Small intestine (tissue), 7 donors: ENCODE data around the gene CDH7. TPM values are rescaled to one million over a fixed set of nuclear protein-coding genes. Genes with fewer than 3 reads are reported as not detected.

ENCODE experiments used
- DNase-seq, 2 donors: peaks; one replicate each; pipeline versions ENCODE4 v3.0.0 to v3.0.0-alpha.2; 2013
- FAIRE-seq: peaks from 2 replicates; lab custom pipeline; 2012; peaks lifted over from hg19 to GRCh38; lab: Jason Lieb, UNC
- H3K27ac ChIP-seq, 3 donors: one replicate each; pipeline ENCODE4 v1.5.1; 2013; ENCODE audit warnings: low read length in 2 of 3, mild to moderate bottlenecking in 2 of 3, control low read depth in 1 of 3, inconsistent platforms in 1 of 3, low read depth in 1 of 3, moderate library complexity in 1 of 3
- H3K27me3 ChIP-seq, 3 donors: one replicate each; pipeline ENCODE4 v1.6.1; 2013; ENCODE audit warnings: low read length in 3 of 3, inconsistent platforms in 1 of 3; ENCODE audit not compliant: control insufficient read depth in 3 of 3, insufficient read depth in 3 of 3
- H3K36me3 ChIP-seq, 3 donors: one replicate each; pipeline ENCODE4 v1.6.1; 2013; ENCODE audit warnings: low read length in 3 of 3, inconsistent platforms in 1 of 3, low read depth in 1 of 3, mild to moderate bottlenecking in 1 of 3, moderate library complexity in 1 of 3; ENCODE audit not compliant: control insufficient read depth in 3 of 3, insufficient read depth in 2 of 3
- H3K4me1 ChIP-seq, 3 donors: one replicate each; pipeline ENCODE4 v1.6.1; 2013; ENCODE audit warnings: low read length in 2 of 3, inconsistent platforms in 1 of 3, low read depth in 1 of 3, mild to moderate bottlenecking in 1 of 3, moderate library complexity in 1 of 3; ENCODE audit not compliant: control insufficient read depth in 3 of 3, insufficient read depth in 2 of 3
- H3K4me3 ChIP-seq, 3 donors: one replicate each; pipeline ENCODE4 v1.5.1; 2013; ENCODE audit warnings: low read length in 3 of 3, control low read depth in 1 of 3, inconsistent platforms in 1 of 3, low read depth in 1 of 3, mild to moderate bottlenecking in 1 of 3, moderate library complexity in 1 of 3
- H3K9me3 ChIP-seq, 2 donors: one replicate each; pipeline ENCODE4 v1.6.1; 2013; ENCODE audit warnings: low read depth in 1 of 2, low read length in 1 of 2; ENCODE audit not compliant: control insufficient read depth in 2 of 2, insufficient read depth in 1 of 2
- WGBS, 3 donors: extraction: QIAGEN DNeasy Blood & Tissue Kit; methylation state at CpG; one replicate each; pipeline ENCODE4 v1.1.7; 2013; 5-methylcytosine and 5-hydroxymethylcytosine counted together
- polyA plus RNA-seq, 4 donors: library from polyadenylated mRNA; stranded (reverse) in 3 of 4; unstranded in 1 of 4; fragments of 200-250 nt in 3 of 4; fragments of 120-200 nt in 1 of 4; gene quantifications; one replicate each; pipeline versions ENCODE4 v1.2.1 to v1.2.3, GENCODE V29; 2013
- donor health status: healthy with polysubstance abuse.
- donor health status: control.
- donor health status: control.
- donor health status: Bipolar disorder and iron deficiency.
- donor health status: healthy.

The CDH7 gene
- polyA plus RNA-seq, 4 donors, result 0.01 to 0.27 TPM; not detected in 2

- Histone ChIP-seq H3K36me3 (no peaks in the 10 kb centered on the region), H3K27ac (no peak overlapping the region), H3K4me1 (no peaks in the 10 kb centered on the region), H3K27me3 (no peaks in the 10 kb centered on the region), H3K4me3 (no peak overlapping the region), H3K9me3 (no peaks in the 10 kb centered on the region)
- DNase-seq (no peak), FAIRE-seq (no peak)
- WGBS, 3 donors, result 94 to 98% (median 97%) methylated on average over 1 of the region's 1 CpG
These were observed 76.6 kb downstream of the CDH7 start for GRCh38 chr18:65827444-65827843.

GRCh38 chr18:65835881-65836280 is 85.1 kb downstream of the CDH7 start:
- FAIRE-seq, result no peak
- WGBS, 3 donors, result 68 to 80% (median 75%) methylated on average over 4 of the region's 4 CpGs
- Histone ChIP-seq H3K4me1 (no peaks in the 10 kb centered on the region), H3K4me3 (no peak overlapping the region), H3K36me3 (no peaks in the 10 kb centered on the region), H3K9me3 (no peaks in the 10 kb centered on the region), H3K27ac (no peak overlapping the region), H3K27me3 (no peaks in the 10 kb centered on the region)
- DNase-seq, result no peak

GRCh38 chr18:65846107-65846506 is 95.3 kb downstream of the CDH7 start:
- 22 to 63% (median 39%) methylated on average over 2 of the region's 2 CpGs for WGBS, 3 donors
- H3K36me3 ChIP-seq, result no peaks in the 10 kb centered on the region
- no peaks in the 10 kb centered on the region for H3K4me1 ChIP-seq
- DNase-seq, result no peak
- H3K27me3 ChIP-seq, result no peaks in the 10 kb centered on the region
- FAIRE-seq, result no peak
- H3K4me3 ChIP-seq, result no peak overlapping the region
- no peak overlapping the region for H3K27ac ChIP-seq
- H3K9me3 ChIP-seq, result no peaks in the 10 kb centered on the region

- WGBS, 3 donors, result 81 to 95% (median 94%) methylated on average over 3 of the region's 3 CpGs
- no peak overlapping the region for H3K27ac ChIP-seq
- FAIRE-seq (no peak), DNase-seq (no peak)
- no peaks in the 10 kb centered on the region for H3K36me3 ChIP-seq
- H3K9me3 ChIP-seq, result no peaks in the 10 kb centered on the region
- H3K4me3 ChIP-seq, result no peak overlapping the region
- no peaks in the 10 kb centered on the region for H3K27me3 ChIP-seq
- H3K4me1 ChIP-seq, result no peaks in the 10 kb centered on the region
These were observed 101.5 kb downstream of the CDH7 start for GRCh38 chr18:65852273-65852672.

GRCh38 chr18:65859075-65859474 is 108.3 kb downstream of the CDH7 start:
- Histone ChIP-seq H3K4me1 (no peaks in the 10 kb centered on the region), H3K27me3 (no peaks in the 10 kb centered on the region), H3K27ac (no peak overlapping the region), H3K9me3 (no peaks in the 10 kb centered on the region), H3K4me3 (no peak overlapping the region), H3K36me3 (no peaks in the 10 kb centered on the region)
- FAIRE-seq, result no peak
- peak; percentile 10 to 49 for DNase-seq
- WGBS, 3 donors, result 3 to 45% (median 14%) methylated on average over 3 of the region's 3 CpGs

- no peaks in the 10 kb centered on the region for H3K27me3 ChIP-seq
- 46 to 82% (median 59%) methylated on average over 3 of the region's 3 CpGs for WGBS, 3 donors
- DNase-seq (no peak), FAIRE-seq (no peak)
- H3K27ac ChIP-seq, result no peak overlapping the region
- no peaks in the 10 kb centered on the region for H3K36me3 ChIP-seq
- H3K4me1 ChIP-seq, result no peaks in the 10 kb centered on the region
- no peaks in the 10 kb centered on the region for H3K9me3 ChIP-seq
- H3K4me3 ChIP-seq, result no peak overlapping the region
These were observed 118.7 kb downstream of the CDH7 start for GRCh38 chr18:65869527-65869926.

GRCh38 chr18:65876310-65876709 is 125.5 kb downstream of the CDH7 start:
- Histone ChIP-seq H3K36me3 (no peaks in the 10 kb centered on the region), H3K4me3 (no peak overlapping the region), H3K9me3 (no peaks in the 10 kb centered on the region), H3K4me1 (no peaks in the 10 kb centered on the region), H3K27me3 (no peaks in the 10 kb centered on the region), H3K27ac (no peak overlapping the region)
- 63 to 78% (median 72%) methylated on average over 3 of the region's 3 CpGs for WGBS, 3 donors
- no peak for DNase-seq
- FAIRE-seq, result no peak

- Histone ChIP-seq H3K27ac (no peak overlapping the region), H3K4me3 (no peak overlapping the region), H3K9me3 (no peaks in the 10 kb centered on the region), H3K36me3 (no peaks in the 10 kb centered on the region), H3K27me3 (no peaks in the 10 kb centered on the region), H3K4me1 (no peaks in the 10 kb centered on the region)
- no peak for DNase-seq
- no peak for FAIRE-seq
- 88 to 96% (median 94%) methylated on average over 3 of the region's 3 CpGs for WGBS, 3 donors
These were observed 146.5 kb downstream of the CDH7 start for GRCh38 chr18:65897292-65897691.

GRCh38 chr18:65901522-65901921 is 150.7 kb downstream of the CDH7 start:
- Histone ChIP-seq H3K9me3 (no peaks in the 10 kb centered on the region), H3K27ac (no peak overlapping the region), H3K27me3 (no peaks in the 10 kb centered on the region), H3K36me3 (no peaks in the 10 kb centered on the region), H3K4me3 (no peak overlapping the region), H3K4me1 (peaks cover 0 to 11% (median 2%) of the 10 kb centered on the region in 3 donors)
- FAIRE-seq (no peak), DNase-seq (no peak)
- 69 to 76% (median 70%) methylated on average over 1 of the region's 1 CpG for WGBS, 3 donors
